ENCODE results near the gene ABHD6.
"Not testable (repeated sequence)": the region's sequence is repeated elsewhere in the genome, so short reads cannot be mapped to it uniquely, and the experiment has no call there.

Gene ABHD6

GRCh38 chr3:58274027-58274614 is 36.5 kb downstream of the ABHD6 start:
- peak; percentile 62 for DNase-seq (ENCODE audit: low spot score)

DNA sequence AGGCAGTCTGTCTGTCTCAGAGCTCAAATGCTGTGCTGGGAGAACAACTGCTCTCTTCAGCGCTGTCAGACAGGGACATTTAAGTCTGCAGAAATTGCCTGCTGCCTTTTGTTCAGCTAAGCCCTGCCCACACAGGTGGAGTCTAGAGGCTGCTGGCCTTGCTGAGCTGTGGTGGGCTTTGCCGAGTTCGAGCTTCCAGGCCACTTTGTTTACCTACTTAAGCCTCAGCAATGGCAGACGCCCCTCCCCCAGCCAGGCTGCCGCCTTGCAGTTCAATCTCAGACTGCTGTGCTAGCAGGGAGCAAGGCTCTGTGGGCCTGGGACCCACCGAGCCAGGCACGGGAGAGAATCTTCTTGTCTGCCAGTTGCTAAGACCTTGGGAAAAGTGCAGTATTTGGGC is 43.5 kb downstream of the ABHD6 start:
- no peak for DNase-seq (ENCODE audit: low spot score)

DNA sequence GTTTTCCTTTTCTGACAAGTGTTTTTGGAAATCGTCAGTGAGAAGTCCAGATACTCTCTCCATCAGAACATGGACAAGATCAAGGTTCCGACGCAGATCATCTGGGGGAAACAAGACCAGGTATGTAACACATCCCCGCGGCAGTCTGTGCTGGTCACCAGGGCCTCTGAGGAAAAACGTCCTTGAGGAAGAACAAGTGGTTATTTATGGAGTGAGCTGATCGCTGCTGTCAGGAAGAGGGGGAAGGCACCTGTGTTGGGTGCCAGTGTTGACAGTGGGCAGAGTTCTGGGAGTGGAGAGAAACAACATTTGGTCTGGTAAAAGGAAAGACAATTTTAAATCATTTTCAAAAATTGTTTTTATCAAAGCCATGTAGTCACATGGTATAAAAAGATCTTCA is 47.7 kb downstream of the ABHD6 start:
- no peak for DNase-seq (ENCODE audit: low spot score)

DNA sequence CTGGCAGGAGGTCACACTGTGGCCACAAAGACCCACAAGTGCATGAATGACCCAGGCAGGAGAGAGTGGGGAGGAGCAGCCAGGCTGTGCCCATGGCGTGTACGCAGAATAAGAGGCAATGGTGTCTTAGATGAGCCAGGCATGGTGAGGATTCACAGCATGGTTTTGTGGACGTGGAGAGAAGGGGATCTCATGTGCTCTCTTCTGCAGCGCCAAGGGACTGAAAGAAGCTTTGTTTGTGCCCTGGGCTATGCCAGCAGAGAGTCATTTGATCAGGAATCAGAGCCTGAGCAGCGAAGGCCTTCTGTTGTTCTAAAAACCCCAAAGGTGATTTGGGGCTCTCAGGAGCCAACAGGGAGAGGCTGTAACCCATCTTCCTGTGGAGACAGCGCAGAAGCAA is 49.8 kb downstream of the ABHD6 start:
- no peak for DNase-seq (ENCODE audit: low spot score)

DNA sequence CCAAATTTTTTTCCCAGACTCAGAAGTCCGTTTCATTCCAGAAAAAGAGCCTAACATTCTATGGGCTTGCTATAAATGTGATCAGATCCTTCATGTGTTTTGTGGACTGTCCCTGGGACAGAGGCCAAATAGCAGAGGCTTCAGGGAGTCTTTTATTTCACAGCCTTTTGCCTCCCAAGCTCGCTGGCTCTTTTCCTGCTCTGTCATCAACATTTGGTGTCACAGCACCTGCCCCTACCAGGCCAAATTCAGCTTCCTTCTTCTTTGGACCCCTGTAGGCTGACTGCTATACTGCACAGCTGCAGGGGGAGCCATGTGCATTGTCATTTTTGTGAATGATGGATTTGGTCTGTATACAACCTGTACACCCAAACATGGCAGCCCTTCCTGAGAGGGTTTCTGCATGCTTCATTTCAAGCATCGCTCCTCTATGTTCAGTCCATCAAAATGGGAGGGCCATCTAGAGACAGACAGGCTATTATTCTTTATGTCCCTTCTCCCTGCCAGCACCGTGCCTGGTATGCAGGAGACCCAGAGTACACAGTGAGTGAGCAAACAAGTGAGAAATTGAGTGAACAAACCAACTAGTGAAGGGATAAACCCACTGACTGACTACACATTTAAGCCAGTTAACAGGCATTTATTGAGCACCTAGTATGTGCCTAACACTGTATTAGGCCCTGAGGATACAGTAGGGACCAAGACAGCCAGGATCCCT is 50.6 kb downstream of the ABHD6 start:
- DNase-seq (ENCODE audit: low spot score), result no peak

DNA sequence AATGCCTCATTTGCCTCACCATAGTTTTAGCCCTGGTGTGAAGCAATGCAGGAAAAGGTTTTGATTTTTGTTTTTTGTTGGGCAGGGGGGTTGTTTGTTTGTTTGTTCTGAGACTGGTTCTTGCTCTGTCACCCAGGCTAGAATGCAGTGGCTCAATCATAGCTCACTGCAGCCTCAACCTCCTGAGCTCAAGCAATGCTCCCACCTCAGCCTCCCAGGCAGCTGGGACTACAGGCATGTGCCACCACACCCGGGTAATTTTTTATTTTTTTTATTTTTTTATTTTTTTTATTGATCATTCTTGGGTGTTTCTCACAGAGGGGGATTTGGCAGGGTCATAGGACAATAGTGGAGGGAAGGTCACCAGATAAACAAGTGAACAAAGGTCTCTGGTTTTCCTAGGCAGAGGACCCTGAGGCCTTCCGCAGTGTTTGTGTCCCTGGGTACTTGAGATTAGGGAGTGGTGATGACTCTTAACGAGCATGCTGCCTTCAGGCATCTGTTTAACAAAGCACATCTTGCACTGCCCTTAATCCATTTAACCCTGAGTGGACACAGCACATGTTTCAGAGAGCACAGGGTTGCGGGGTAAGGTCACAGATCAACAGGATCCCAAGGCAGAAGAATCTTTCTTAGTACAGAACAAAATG is 51.5 kb downstream of the ABHD6 start:
- DNase-seq (ENCODE audit: low spot score), result not testable (repeated sequence)

GRCh38 chr3:58290446-58290845 is 52.9 kb downstream of the ABHD6 start:
- DNase-seq (ENCODE audit: low spot score), result not testable (repeated sequence)

DNA sequence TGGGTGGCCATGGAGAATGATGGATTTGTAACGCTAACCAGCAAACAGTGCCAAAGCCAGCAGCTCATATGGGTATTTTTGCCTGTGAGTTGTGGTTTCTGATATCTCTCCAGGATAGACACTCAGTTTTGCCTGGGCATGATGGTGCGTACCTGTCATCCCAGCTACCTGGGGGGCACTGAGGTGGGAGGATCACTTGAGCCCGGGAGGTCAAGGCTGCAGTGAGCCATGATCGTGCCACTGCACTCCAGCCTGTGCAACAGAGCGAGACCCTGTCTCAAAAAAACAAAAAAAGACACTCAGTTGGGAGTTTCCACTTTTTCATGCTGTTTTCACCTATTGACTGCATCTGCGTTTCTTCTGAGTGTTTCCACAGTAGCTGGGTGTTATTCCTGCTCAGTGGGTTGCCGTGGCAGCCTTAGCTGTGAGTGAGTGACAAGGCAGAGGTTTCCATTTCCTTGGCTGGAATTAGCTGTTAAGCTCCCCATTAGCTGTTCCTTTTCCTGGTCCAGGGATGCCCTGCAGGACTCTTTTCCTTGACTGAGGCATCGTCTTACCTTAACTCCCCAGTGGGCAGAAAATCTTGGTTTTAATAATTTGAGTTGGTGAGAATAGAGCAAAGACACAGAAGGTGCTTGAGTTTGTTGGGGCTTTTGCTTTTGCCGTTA is 54.2 kb downstream of the ABHD6 start:
- no peak for DNase-seq (ENCODE audit: low spot score)

DNA sequence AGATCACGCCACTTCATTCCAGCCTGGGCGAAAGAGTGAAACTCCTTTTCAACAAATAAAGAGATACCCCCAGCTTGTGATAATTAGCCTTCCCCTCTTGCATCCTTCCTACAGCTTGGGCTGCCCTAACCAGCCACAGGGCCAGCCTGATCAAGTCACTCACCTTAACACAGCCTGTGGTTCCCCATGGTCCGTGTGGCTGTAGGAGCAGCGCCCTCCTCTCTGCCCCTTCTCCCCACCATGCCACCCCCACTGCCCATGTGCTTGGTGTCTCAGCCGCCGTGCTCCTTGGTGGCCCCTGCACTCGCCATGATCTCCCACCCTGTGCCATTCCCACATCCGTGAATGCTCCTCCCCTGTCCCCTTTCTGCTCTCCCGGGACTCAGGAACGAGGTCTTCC is 55.3 kb downstream of the ABHD6 start:
- DNase-seq (ENCODE audit: low spot score), result no peak

GRCh38 chr3:58293516-58293915 is 55.9 kb downstream of the ABHD6 start:
- no peak for DNase-seq (ENCODE audit: low spot score)

- DNase-seq (ENCODE audit: low spot score), result no peak
Observed at GRCh38 chr3:58296269-58296668, 58.7 kb downstream of the ABHD6 start.

GRCh38 chr3:58296843-58297242 is 59.3 kb downstream of the ABHD6 start:
- DNase-seq (ENCODE audit: low spot score), result no peak

DNA sequence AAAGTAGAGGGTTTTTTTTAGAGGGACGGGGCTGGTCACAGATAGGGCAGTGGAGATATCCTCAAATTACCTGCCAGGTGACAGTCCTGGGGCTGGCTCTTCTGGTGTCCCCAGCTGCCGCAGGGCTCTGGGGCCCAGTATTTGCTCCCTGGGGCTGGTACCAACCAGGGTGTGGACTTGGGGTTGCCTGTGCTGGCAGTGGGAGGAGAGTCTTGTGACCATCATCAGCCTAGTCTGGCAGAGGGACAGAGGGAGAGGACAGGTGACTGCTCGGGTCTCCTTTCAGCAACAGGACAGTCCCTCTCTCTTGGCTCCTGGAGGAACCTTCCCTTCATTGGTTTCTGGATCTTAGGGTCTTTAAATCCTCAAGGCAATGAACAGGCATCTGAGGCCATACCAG is 60.6 kb downstream of the ABHD6 start:
- DNase-seq (ENCODE audit: low spot score), result no peak

DNA sequence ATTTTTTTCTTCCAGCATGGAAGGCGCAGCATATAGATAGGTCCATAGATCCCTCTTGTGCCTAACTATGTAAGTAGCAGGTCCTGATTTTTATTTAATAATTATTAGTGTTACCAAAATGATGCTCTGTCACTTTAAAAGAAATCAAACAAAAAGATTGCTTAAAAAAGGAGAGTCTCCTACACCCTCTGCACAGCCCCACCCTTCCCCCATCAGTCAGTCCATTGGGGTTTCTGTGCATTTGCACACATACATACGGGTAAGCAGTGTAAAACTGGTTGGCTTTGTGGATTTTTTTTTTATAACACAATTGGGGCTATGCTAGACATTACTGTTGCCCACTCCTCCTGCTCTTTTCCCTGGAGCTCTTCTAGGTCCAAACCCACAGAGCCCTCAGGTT is 61.5 kb downstream of the ABHD6 start:
- no peak for DNase-seq (ENCODE audit: low spot score)

GRCh38 chr3:58299839-58300516 is 62.4 kb downstream of the ABHD6 start:
- DNase-seq (ENCODE audit: low spot score), result peak; percentile 47

GRCh38 chr3:58305882-58306711 is 68.5 kb downstream of the ABHD6 start, which contains the start of the genes HTD2 and RPP14:
Gene HTD2 (plus strand): TSS chr3:58306520. CDS start chr3:58317614, 11,094 bp downstream.
Gene RPP14 (plus strand): TSS chr3:58306245. CDS start chr3:58310330, 4,085 bp downstream.
- peak; percentile 98 for DNase-seq (ENCODE audit: low spot score)

GRCh38 chr3:58307639-58308215 is 70.1 kb downstream of the ABHD6 start:
- peak; percentile 35 for DNase-seq (ENCODE audit: low spot score)

DNA sequence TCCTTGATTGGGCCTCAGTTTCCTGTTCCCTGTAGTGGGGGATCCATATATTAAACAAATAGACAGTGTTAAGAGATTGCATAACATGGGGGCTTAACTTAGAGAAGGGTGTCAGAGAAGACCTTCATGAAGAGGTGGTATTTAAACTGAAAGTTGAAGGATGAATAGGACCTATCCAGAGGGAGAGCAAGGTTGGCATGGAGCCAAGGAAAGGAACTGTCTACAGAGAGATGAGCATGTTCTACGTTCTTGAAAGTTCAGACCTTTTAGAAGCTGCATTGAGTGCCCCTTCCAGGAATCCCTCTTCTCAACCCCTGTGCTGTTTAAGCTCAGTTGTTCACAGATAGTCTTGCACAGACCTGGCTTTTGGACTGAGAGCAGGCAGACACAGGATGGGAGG is 71.1 kb downstream of the ABHD6 start:
- DNase-seq (ENCODE audit: low spot score), result no peak

DNA sequence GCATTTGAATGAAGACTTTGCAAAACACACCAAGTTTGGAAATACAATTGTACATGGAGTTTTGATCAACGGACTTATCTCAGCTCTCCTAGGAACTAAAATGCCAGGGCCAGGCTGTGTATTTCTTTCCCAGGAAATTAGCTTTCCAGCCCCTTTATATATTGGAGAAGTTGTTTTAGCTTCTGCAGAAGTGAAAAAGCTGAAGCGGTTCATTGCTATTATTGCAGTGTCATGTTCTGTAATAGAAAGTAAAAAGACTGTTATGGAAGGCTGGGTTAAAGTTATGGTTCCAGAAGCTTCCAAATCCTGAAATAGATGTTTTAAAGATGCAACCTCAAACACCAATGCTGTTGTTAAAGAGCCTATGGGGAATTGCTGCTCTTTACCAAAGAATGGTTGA is 80.2 kb downstream of the ABHD6 start:
- no peak for DNase-seq (ENCODE audit: low spot score)

DNA sequence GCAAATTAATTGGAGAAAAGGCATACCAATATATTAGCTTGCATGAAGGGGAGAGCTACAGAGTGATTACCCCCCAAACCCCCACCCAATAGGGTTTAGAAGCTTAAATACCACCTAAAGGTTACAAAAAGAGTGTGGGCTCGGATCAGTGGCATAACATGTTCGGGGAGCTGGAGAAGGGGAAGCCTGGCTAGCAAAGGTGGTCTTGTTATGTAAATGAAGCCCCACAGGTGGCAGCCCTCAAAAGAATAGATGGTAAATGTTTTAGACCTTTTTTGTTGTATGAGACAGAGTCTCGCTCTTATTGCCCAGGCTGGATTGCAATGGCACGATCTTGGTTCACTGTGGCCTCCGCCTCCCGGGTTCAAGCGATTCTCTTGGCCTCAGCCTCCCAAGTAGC is 84.2 kb downstream of the ABHD6 start:
- DNase-seq (ENCODE audit: low spot score), result no peak

DNA sequence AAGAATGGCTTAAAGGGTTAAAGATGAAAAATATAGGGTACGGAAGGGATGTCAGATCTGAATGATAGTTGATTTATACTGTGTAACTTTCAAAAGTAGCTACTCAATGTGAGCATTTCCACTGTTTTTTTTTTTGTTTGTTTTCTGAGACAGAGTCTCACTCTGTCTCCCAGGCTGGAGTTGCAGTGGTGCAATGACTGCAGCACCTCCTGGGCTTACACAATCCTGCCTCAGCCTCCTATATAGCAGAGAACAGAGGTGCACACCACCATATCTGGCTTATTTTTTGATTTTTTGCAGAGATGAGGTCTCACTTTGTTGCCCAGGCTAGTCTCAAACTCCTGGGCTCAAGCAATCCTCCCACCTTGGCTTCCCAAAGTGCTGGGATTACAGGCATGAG is 85.2 kb downstream of the ABHD6 start:
- no peak for DNase-seq (ENCODE audit: low spot score)
